Loucy (cell line): ENCODE measurements around the gene MARK3.

Experiments used
- H2AFZ ChIP-seq: fragments of 200-600 bp; sonication (generic); 2 replicates; pipeline ENCODE4 v1.6.0; 2016; ENCODE audit warnings: antibody characterized with exemption, mild to moderate bottlenecking, low read length, moderate library complexity
- H3F3A ChIP-seq: fragments of 200-600 bp; 2 replicates; pipeline ENCODE4 v1.6.0; 2016; ENCODE audit warnings: antibody characterized with exemption, low read depth, mild to moderate bottlenecking
- H3K27me3 ChIP-seq: fragments of 200-600 bp; sonication (generic); 2 replicates; pipeline ENCODE4 v1.6.1; 2014; ENCODE audit warnings: low read length, mild to moderate bottlenecking; ENCODE audit not compliant: insufficient read depth, poor library complexity, severe bottlenecking
- H3K36me3 ChIP-seq: fragments of 200-600 bp; sonication (generic); 2 replicates; pipeline ENCODE4 v1.6.1; 2016; ENCODE audit warnings: low read length; ENCODE audit not compliant: insufficient read depth
- H3K4me1 ChIP-seq: fragments of 200-600 bp; sonication (generic); 2 replicates; pipeline ENCODE4 v1.5.1; 2014; ENCODE audit warnings: low read length, mild to moderate bottlenecking; ENCODE audit not compliant: insufficient read depth, poor library complexity, severe bottlenecking
- H3K4me2 ChIP-seq: fragments of 200-600 bp; sonication (generic); 2 replicates; pipeline ENCODE4 v1.6.0; 2014; ENCODE audit warnings: antibody characterized with exemption, low read length, low read depth, mild to moderate bottlenecking; ENCODE audit not compliant: poor library complexity, severe bottlenecking
- H3K4me3 ChIP-seq: fragments of 200-600 bp; sonication (generic); 2 replicates; pipeline ENCODE4 v1.5.1; 2014; ENCODE audit warnings: low read length, mild to moderate bottlenecking, mixed read lengths; ENCODE audit not compliant: poor library complexity, severe bottlenecking
- H3K79me2 ChIP-seq: fragments of 200-600 bp; sonication (generic); 2 replicates; pipeline ENCODE4 v1.6.1; 2014; ENCODE audit warnings: low read length; ENCODE audit not compliant: insufficient read depth
- H3K9ac ChIP-seq: fragments of 200-600 bp; sonication (generic); 2 replicates; pipeline ENCODE4 v1.6.0; 2014; ENCODE audit warnings: mild to moderate bottlenecking, low read depth, low read length, moderate library complexity; ENCODE audit not compliant: poor library complexity, severe bottlenecking
- H3K9me2 ChIP-seq: fragments of 200-600 bp; sonication (generic); replicated peaks from 2 replicates; pipeline ENCODE4 v1.6.1; 2016; ENCODE audit warnings: low read depth, low read length, mixed read lengths
- H3K9me3 ChIP-seq: fragments of 200-600 bp; sonication (generic); 2 replicates; pipeline ENCODE4 v1.6.1; 2014; ENCODE audit warnings: mild to moderate bottlenecking, antibody characterized with exemption, low read length, low read depth; ENCODE audit not compliant: insufficient read depth
- H4K20me1 ChIP-seq: fragments of 200-600 bp; sonication (generic); 2 replicates; pipeline ENCODE4 v1.6.0; 2014; ENCODE audit warnings: antibody characterized with exemption, low read length, mild to moderate bottlenecking; ENCODE audit not compliant: insufficient read depth, poor library complexity, severe bottlenecking
- EZH2phosphoT487 ChIP-seq: fragments of 200-600 bp; IDR thresholded peaks from 2 replicates; pipeline ENCODE4 v1.6.1; 2018; ENCODE audit warnings: antibody characterized with exemption, mild to moderate bottlenecking, moderate library complexity, borderline replicate concordance
- TF ChIP-seq, protein P1 (sequence below): fragments of 200-600 bp; sonication (generic); conservative IDR thresholded peaks from 2 replicates; pipeline ENCODE4 v1.5.1; 2014; ENCODE audit warnings: mild to moderate bottlenecking, antibody characterized with exemption, low read length

MARK3 gene

GRCh38 chr14:103418481-103418818, 33.2 kb downstream of the MARK3 start:
- Histone ChIP-seq H3K9me2 (no peaks in the 10 kb centered on the region), H3K4me1 (peaks cover 4% of the 10 kb centered on the region), H3F3A (no peaks in the 10 kb centered on the region), H3K4me2 (no peak overlapping the region), H3K27me3 (no peaks in the 10 kb centered on the region), H3K79me2 (peaks cover 12% of the 10 kb centered on the region; the same call in 1 of the 2 replicates), H3K9me3 (no peaks in the 10 kb centered on the region), H3K36me3 (peaks cover 33% of the 10 kb centered on the region; the same call in 1 of the 2 replicates), H3K9ac (no peak overlapping the region), H3K4me3 (no peak overlapping the region), H4K20me1 (peaks cover 9% of the 10 kb centered on the region), H2AFZ (no peak overlapping the region)
- TF ChIP-seq, protein P1, sequence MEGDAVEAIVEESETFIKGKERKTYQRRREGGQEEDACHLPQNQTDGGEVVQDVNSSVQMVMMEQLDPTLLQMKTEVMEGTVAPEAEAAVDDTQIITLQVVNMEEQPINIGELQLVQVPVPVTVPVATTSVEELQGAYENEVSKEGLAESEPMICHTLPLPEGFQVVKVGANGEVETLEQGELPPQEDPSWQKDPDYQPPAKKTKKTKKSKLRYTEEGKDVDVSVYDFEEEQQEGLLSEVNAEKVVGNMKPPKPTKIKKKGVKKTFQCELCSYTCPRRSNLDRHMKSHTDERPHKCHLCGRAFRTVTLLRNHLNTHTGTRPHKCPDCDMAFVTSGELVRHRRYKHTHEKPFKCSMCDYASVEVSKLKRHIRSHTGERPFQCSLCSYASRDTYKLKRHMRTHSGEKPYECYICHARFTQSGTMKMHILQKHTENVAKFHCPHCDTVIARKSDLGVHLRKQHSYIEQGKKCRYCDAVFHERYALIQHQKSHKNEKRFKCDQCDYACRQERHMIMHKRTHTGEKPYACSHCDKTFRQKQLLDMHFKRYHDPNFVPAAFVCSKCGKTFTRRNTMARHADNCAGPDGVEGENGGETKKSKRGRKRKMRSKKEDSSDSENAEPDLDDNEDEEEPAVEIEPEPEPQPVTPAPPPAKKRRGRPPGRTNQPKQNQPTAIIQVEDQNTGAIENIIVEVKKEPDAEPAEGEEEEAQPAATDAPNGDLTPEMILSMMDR = no peak
- TF ChIP-seq EZH2phosphoT487 = no peak

- peaks cover 28% of the 10 kb centered on the region for H3K79me2 ChIP-seq
- no peaks in the 10 kb centered on the region for H3F3A ChIP-seq
- H3K4me2 ChIP-seq = no peak overlapping the region
Measured at GRCh38 chr14:103421556-103421955, 36.3 kb downstream of the MARK3 start.

GRCh38 chr14:103423050-103423461, 37.8 kb downstream of the MARK3 start:
- Histone ChIP-seq H2AFZ (no peak overlapping the region), H3K4me2 (no peak overlapping the region), H3F3A (no peaks in the 10 kb centered on the region), H3K4me1 (peaks cover 12% of the 10 kb centered on the region), H3K4me3 (no peak overlapping the region), H3K9me2 (no peaks in the 10 kb centered on the region), H3K36me3 (peaks cover 15% of the 10 kb centered on the region; the same call in 1 of the 2 replicates), H4K20me1 (peaks cover 4% of the 10 kb centered on the region), H3K79me2 (peaks cover 33% of the 10 kb centered on the region), H3K9ac (no peak overlapping the region), H3K27me3 (no peaks in the 10 kb centered on the region), H3K9me3 (no peaks in the 10 kb centered on the region)
- no peak for TF ChIP-seq EZH2phosphoT487
- TF ChIP-seq, protein P1 = no peak

More at GRCh38 chr14:103421556-103421955, 36.3 kb downstream of the MARK3 start:
- Histone ChIP-seq H4K20me1 (peaks cover 4% of the 10 kb centered on the region), H3K9me2 (no peaks in the 10 kb centered on the region), H3K9me3 (no peaks in the 10 kb centered on the region), H3K27me3 (no peaks in the 10 kb centered on the region), H3K4me1 (peaks cover 4% of the 10 kb centered on the region), H2AFZ (no peak overlapping the region), H3K36me3 (peaks cover 24% of the 10 kb centered on the region; the same call in 1 of the 2 replicates), H3K4me3 (no peak overlapping the region), H3K9ac (no peak overlapping the region)
- no peak for TF ChIP-seq EZH2phosphoT487
- TF ChIP-seq, protein P1 = no peak
